ENCODE measurements around the gene SPATA7. TPM values are rescaled to one million over a fixed set of nuclear protein-coding genes. Genes with fewer than 3 reads are reported as not detected.

Gene SPATA7
- polyA plus RNA-seq, 2 of the 4 experiments (the other 2 are of a cell fraction): 4.5 to 11.2 TPM

DNA sequence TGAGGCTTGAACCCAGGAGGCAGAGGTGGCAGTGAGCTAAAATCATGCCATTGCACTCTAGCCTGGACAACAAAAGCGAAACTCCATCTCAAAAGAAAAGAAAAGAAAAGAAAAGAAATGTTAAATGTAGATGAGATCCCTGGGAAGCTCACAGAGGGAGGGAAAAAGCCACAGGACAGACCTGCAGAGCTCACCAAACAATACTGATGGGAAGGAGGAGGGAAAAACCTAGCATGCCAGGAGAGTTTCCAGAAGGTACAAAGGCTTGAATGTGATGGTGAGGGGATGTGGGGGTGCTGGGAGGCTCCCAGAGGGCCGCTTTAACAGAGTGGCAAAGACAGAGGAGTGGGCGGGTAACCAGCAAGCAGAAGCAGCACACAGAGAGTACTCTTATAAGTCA lies 97.1 kb downstream of the SPATA7 start (continued):
- TF ChIP-seq HOXB13 (CRISPR knock-in tag; IDR thresholded peaks at IDR 0.05; ENCODE audit: low read depth) (no peak), MYC (IDR thresholded peaks at IDR 0.05; ENCODE audit: borderline replicate concordance, low read length) (no peak), CEBPB (IDR thresholded peaks at IDR 0.05) (no peak)

Other genes starting within 250 kb of the SPATA7 start
- not detected in 2 replicates for gene KCNK10, start 62.4 kb upstream of the SPATA7 start, polyA plus RNA-seq (2011; rRNA removed)
- not detected in 3 replicates for gene KCNK10, start 62.4 kb upstream of the SPATA7 start, polyA plus RNA-seq (2017; fragmentation: RNase III; extraction: RNeasy Plus Mini Kit Qiagen cat#74134 plus additional on column Dnase treatment)
- gene PTPN21, start 169.3 kb downstream of the SPATA7 start, polyA plus RNA-seq (2011; rRNA removed): 8.3 and 9.8 TPM in 2 replicates
- gene PTPN21, start 169.3 kb downstream of the SPATA7 start, polyA plus RNA-seq (2017; fragmentation: RNase III; extraction: RNeasy Plus Mini Kit Qiagen cat#74134 plus additional on column Dnase treatment): 6.0 to 7.2 TPM (median 6.5 TPM) in 3 replicates
- 141 and 194 TPM in 2 replicates for gene ZC3H14, start 177.4 kb downstream of the SPATA7 start, polyA plus RNA-seq (2011; rRNA removed)
- gene ZC3H14, start 177.4 kb downstream of the SPATA7 start, polyA plus RNA-seq (2017; fragmentation: RNase III; extraction: RNeasy Plus Mini Kit Qiagen cat#74134 plus additional on column Dnase treatment): 64.5 to 73.3 TPM (median 68.1 TPM) in 3 replicates

All from A549 (cell line).